ENCODE measurements around the gene HDAC3.
A peak's percentile ranks its signal among the peaks of the same experiment; 100 is the strongest.

HDAC3 gene

DNA sequence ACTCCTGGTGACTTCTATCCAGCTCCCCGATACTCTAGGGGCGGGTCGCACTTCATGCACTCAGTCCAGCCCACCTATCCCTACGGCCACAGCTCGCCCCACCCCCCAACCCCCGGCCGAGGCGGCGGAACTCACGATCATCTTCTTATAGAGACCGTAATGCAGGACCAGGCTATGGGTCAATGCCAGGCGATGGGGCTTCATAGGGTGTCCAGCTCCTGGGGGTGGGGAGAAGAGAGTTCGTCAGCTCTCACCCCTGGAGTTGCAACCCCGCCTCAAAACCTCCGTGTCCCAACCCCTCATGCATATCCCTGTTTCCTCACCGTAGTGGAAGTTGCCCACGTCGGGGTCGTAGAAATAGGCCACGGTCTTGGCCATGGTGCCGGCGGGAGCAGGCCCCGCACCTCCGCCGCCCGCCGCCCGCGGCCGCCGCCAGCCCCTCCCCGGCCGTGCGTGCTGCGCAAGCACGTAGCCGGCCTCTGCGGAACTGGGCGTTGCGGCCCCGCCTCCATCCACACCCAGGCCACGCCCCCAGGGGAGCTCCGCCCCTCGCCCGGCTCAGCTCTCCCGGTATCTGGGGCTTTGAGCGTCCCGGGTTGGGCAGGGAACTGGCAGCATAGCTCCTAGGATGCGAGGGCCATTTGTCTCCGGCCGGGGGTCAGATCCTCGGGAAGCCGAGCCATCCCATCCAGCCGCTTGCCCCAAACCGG, at the start of gene HDAC3, which contains the start of gene RELL2:
TSS of gene HDAC3 (minus strand) at position 437 of the 710 bp plus-strand sequence. CDS start at position 378, 59 bp downstream.
TSS of gene RELL2 (plus strand) at position 585 of the 710 bp plus-strand sequence. CDS start 1,229 bp downstream, outside the sequence.
- TF ChIP-seq, protein P1, sequence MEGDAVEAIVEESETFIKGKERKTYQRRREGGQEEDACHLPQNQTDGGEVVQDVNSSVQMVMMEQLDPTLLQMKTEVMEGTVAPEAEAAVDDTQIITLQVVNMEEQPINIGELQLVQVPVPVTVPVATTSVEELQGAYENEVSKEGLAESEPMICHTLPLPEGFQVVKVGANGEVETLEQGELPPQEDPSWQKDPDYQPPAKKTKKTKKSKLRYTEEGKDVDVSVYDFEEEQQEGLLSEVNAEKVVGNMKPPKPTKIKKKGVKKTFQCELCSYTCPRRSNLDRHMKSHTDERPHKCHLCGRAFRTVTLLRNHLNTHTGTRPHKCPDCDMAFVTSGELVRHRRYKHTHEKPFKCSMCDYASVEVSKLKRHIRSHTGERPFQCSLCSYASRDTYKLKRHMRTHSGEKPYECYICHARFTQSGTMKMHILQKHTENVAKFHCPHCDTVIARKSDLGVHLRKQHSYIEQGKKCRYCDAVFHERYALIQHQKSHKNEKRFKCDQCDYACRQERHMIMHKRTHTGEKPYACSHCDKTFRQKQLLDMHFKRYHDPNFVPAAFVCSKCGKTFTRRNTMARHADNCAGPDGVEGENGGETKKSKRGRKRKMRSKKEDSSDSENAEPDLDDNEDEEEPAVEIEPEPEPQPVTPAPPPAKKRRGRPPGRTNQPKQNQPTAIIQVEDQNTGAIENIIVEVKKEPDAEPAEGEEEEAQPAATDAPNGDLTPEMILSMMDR (IDR thresholded peaks at IDR 0.05; ENCODE audit: control extremely low read depth, extremely low read depth, low read depth, missing control alignments) = no peak
- ChIA-PET CTCF (interaction anchor here (0.8 to 26.1 kb wide), 24 partner anchors 11 to 353 kb away, joined by 3 to 442 read pairs (median 4); partner anchors contain the start of genes DIAPH1, FCHSD1, PCDHGA10 and PCDHGA11), POLR2A (interaction anchor here (0.6 to 1.8 kb wide), 4 partner anchors 15 to 332 kb away, joined by 4 to 9 read pairs (median 6); partner anchors contain the start of genes DIAPH1 and FCHSD1)
- peak; percentile 95 for DNase-seq (ENCODE audit: extremely low spot score)

DNA sequence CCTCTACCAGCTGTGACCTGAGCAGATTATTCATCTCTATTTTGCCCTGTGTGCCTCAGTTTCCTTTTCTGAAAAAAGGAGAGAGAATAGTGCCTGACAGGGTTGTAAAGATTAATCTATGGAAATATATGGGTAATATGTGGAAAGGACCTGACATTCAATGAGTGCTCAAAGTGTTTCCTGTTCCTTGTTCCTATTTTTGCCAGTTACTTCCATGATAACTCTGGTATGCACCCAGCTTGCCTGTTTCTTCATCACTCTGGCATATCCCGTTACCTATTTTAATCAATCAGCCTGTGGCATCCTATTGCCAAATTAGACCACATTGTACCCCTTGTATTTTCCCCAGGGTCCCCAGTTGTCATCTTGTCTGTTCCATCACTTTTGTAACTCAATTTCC, 48.9 kb upstream of the HDAC3 start:
- ChIA-PET CTCF (interaction anchor here (1.4 to 1.5 kb wide), 2 partner anchors 16 to 275 kb away, joined by 3 to 6 read pairs; no protein-coding TSS in a partner anchor), POLR2A (no interaction called here)

DNA sequence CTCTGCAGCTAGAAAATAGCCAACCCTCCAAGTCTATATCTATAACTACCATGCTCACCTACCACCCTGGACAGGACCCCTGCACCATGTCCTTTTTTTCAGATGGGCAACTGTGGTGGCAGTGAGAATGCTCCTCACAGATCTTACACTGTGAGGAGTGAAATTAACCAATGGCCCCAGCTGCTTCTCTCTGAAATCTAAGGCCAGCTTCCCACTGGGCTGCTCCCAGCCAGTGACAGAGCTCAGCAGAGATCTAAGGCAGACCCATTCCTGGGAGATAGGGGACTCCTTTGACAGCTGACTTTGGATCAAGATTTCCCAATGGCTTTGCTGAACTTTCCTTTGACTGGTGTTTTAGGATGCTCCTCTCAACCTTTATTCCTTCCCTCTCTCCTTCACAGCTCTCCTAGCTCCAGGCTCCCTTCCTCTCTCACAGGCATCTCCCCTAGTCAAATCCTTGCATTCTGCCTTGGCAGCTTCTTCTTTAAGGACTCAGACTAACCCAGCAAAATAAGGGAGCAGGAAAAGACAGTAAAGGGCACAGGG, 47.0 kb upstream of the HDAC3 start:
- CTCF ChIA-PET = interaction anchor here (0.9 to 5.0 kb wide), 8 partner anchors 8 to 278 kb away, joined by 3 to 38 read pairs (median 4); no protein-coding TSS in a partner anchor
- no peak for DNase-seq (ENCODE audit: extremely low spot score)
- POLR2A ChIA-PET = no interaction called here
- TF ChIP-seq, protein P1 (IDR thresholded peaks at IDR 0.05; ENCODE audit: control extremely low read depth, extremely low read depth, low read depth, missing control alignments) = no peak

More for the DNA sequence above, 48.9 kb upstream of the HDAC3 start:
- TF ChIP-seq, protein P1 (IDR thresholded peaks at IDR 0.05; ENCODE audit: control extremely low read depth, extremely low read depth, low read depth, missing control alignments) = no peak
- DNase-seq (ENCODE audit: extremely low spot score) = no peak

- POLR2A ChIA-PET = no interaction called here
- TF ChIP-seq, protein P1 (IDR thresholded peaks at IDR 0.05; ENCODE audit: control extremely low read depth, extremely low read depth, low read depth, missing control alignments) = no peak
- CTCF ChIA-PET = interaction anchor here (1.3 to 5.0 kb wide), 4 partner anchors 10 to 21 kb away, joined by 3 to 38 read pairs (median 10); no protein-coding TSS in a partner anchor
- no peak for DNase-seq (ENCODE audit: extremely low spot score)
These were observed 45.3 kb upstream of the HDAC3 start, which contains the start of gene ARAP3 for GRCh38 chr5:141681695-141682641. Gene ARAP3, minus strand, starts transcription at chr5:141682230. Its CDS starts 1,744 bp downstream, at chr5:141680486.

- POLR2A ChIA-PET = no interaction called here
- TF ChIP-seq, protein P1 (IDR thresholded peaks at IDR 0.05; ENCODE audit: control extremely low read depth, extremely low read depth, low read depth, missing control alignments) = no peak
- no peak for DNase-seq (ENCODE audit: extremely low spot score)
- CTCF ChIA-PET = interaction anchor here (1.3 to 5.0 kb wide), 2 partner anchors 11 to 20 kb away, joined by 3 to 38 read pairs; no protein-coding TSS in a partner anchor
These were observed 44.6 kb upstream of the HDAC3 start for GRCh38 chr5:141681295-141681694.

Data from GM10248 (cell line).